ENCODE results near the gene WDPCP.
"Not testable (repeated sequence)": the region's sequence is repeated elsewhere in the genome, so short reads cannot be mapped to it uniquely, and the experiment has no call there.

Gene WDPCP

DNA sequence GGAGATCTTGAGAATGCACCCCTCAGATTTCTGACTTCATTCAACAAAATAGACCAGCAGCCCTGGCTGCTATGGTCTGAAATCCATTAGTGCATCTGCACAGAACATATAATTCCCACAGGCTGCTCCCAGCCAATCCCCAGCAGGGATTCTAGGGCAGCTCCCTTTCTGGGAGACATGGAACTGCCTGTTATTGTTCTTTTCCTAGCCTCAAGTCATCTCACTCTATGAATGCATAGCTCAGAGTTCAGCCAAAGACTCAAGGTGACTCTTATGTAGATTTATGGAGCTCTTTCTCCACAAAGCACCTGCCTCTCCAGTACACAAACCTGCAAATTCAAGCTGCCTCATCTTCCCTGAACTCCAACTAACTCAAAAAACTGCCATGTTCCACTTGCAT, 241.9 kb downstream of the WDPCP start:
- DNase-seq: no peak

DNA sequence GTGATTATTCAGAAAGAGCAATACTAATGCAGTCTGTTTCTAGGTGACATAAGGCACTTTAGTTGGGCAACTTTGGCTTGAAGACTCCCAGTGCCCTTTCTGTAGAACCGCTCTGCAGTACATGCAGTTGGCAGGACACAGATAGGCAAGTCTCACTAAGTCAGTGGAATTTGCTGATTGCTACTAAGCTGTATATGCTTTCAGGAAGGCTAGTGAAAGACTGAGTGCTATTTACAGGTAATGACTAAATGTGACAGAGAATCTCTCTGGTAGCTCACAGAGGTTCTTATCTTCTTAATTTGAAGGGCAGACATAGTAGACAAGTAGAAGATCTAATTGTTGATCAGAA, 243.0 kb downstream of the WDPCP start:
- no peak for DNase-seq

DNA sequence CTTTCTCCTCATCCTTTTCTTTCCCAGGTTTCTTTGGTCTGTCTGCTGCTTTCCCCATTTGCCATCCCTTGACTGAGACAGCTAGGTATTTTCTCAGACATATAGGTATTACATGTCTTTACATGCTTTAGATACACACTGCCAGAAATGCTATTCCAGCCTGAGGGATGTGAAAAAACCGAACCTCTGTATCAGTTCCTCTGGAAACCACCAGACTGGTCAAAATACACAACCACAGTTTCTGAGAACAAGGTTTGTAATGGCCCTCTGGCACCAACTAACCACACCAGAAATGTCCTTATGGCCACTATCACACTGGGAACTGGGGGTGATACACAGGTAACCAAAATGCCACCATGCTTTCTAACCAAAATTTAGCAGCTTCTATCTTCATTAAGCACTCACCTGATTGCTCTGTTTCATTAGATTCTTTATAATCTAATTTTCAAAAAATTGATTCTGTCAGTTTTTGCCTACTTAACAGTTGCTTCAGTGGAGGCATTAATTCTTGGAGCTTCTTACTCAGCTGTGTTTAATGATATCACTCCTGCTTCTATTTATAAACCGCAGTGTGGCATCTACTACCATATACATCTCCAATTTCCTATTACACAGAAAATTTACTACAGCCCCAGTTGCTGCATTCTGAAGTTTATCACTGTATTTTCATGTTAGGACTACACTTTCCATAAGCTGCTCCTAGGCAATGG, 243.5 kb downstream of the WDPCP start:
- no peak for DNase-seq

- no peak for DNase-seq
Observed at GRCh38 chr2:63343397-63344109, 244.7 kb downstream of the WDPCP start.

GRCh38 chr2:63340443-63340842, 247.8 kb downstream of the WDPCP start:
- DNase-seq: no peak

DNA sequence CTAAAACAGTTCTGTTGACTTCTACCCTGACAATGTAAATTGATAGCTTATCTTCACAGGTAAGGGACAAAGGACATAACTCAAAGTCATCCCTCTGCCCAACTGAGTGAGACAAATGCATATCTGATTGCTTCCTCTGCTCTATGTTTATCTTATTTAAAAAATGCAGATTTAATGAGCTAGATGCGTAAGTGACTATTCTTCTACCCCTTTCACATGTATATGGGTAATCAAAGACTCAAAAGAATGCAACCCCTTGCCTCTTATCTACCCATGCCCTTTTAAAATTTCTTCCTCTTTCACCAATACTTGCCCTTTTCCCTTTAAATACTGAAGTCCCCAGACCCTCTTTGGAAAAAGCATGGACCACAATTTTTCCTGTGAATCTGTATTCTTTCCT, 253.4 kb downstream of the WDPCP start:
- no peak for DNase-seq

DNA sequence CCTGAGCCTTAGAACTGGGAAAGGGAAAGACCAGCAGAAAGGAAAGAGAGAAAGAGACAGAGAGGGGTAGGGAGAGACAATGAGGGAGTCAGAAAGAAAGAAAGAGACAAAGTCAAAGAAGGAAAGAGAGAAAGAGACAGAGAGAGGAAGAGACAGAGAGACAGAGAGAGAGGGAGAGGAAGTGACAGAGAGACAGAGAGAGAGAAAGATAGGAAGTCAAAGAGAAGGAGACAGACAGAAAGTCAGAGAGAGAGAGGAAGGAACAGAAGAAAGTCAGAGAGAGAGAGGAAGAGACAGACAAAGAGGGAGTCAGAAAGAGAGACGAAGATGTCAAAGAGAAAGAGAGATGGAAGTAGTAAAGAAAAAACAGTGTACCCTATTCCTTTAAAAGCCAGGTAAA, 261.8 kb downstream of the WDPCP start:
- DNase-seq: no peak

DNA sequence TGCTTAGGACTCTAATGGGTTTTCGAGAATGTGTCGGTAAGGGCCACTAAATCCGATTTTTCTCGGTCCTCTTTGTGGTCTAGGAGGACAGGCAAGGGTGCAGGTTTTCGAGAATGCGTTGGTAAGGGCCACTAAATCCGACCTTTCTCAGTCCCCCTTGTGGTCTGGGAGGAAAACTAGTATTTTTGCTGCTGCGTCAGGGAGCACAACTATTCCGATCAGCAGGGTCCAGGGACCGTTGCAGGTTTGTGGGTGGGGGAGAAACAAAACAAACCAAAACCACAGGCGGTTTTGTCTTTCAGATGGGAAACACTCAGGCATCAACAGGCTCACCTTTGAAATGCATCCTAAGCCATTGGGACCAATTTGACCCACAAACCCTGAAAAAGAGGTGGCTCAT, 264.6 kb downstream of the WDPCP start:
- DNase-seq: not testable (repeated sequence)

DNA sequence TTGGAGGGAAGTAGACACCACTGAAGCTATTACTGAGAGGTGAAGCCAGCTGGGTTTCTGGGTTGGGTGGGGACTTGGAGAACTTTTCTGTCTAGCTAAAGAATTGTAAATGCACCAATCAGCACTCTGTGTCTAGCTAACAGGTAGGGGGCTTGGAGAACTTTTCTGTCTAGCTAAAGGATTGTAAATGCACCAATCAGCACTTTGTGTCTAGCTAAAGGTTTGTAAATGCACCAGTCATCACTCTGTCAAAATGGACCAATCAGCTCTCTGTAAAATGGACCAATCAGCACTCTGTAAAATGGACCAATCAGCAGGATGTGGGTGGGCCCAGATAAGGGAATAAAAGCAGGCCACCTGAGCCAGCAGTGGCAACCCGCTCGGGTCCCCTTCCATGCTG, 266.3 kb downstream of the WDPCP start:
- DNase-seq: not testable (repeated sequence)

GRCh38 chr2:63320669-63321068, 267.6 kb downstream of the WDPCP start:
- DNase-seq: no peak

DNA sequence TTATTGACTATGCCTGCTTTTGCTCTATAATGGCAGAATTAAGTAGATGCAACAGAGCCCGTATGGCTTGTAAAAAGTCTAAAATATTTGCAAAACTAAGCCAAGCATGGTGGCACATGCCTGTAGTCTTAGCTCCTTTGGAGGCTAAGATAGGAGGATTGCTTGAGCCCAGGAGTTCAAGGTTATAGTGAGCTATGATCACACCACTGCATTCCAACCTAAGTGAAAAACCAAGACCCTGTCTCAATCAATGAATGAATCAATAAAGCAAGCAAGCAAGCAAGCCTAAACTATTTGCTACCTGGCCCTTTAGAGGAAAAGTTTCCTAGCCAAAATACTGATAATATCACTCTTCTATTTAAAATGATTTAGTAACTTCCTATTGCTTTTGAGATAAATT, 277.7 kb downstream of the WDPCP start:
- DNase-seq: no peak

DNA sequence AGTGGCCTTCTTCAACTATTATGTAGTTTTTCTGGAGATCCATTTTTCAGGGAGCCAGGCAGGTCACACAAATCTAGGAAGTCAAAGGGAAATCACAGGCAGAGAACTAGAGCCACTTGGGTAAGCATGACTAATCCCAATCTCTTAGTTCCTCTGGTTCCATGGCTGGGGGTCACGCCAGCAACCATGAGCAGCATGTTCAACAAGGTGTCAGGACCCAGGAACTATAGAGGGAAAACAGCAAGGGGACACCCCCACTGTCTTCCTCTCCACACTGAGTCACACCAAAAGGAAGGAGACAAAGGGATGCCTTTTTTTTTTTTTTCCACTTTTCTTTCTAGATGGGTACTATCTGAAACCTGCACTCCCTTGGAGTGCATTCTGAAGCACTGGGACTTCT, 286.8 kb downstream of the WDPCP start:
- DNase-seq: no peak

DNA sequence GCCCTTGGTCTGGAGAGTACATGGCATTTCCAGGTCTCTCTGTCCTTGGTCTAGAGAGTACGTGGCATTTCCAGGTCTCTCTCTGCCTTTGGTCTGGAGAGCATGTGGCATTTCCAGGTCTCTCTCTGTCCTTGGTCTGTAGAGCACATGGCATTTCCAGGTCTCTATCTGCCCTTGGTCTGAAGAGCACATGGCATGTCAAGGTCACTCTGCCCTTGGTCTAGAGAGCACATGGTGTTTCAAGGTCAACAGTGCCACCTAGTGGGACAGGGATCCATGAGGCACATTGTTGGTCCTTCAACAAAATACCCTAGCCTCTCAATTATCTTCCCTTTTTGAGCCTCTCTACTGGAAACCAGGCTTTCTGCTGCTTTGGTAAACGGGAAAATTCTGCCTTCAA, 287.4 kb downstream of the WDPCP start:
- DNase-seq: no peak

DNA sequence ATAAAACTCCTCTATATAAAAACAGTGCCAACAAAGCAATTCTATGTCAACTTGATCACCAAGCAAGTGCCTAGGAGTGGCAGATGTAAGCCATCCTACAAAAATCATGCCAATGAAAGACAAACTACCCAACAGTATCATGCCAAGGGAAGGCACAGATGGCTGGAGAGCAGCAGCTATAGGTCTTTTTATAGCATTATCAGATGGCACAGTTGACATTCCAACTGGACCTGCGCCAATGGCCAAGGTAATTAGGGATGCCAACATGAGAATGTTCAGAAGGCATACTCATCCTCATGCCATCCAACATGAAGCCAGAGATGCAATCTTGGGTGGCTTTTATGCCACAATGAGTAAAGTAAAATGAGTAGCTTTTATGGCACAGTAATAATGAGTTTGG, 300.3 kb downstream of the WDPCP start:
- no peak for DNase-seq

DNA sequence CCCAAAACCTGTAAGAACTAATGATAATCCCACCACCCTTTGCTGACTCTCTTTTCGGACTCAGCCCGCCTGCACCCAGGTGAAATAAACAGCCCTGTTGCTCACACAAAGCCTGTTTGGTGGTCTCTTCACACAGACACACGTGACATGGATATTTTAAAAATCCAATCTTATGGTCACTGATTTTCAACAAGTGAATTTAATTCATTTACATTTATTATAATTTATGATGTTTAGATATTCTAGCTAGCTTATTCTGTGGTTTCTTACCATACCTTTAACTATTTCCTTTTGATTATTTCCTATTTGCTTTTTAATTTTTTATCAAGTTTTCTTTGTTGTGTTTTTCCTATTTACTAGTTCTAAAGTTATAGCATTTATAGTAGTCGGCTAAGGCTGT, 301.8 kb downstream of the WDPCP start:
- not testable (repeated sequence) for DNase-seq

- DNase-seq: no peak
Observed at GRCh38 chr2:63283273-63283672, 305.0 kb downstream of the WDPCP start.

- DNase-seq: no peak
Observed at GRCh38 chr2:63272560-63272959, 315.7 kb downstream of the WDPCP start.

- no peak for DNase-seq
Observed at GRCh38 chr2:63270717-63271116, 317.6 kb downstream of the WDPCP start.

DNA sequence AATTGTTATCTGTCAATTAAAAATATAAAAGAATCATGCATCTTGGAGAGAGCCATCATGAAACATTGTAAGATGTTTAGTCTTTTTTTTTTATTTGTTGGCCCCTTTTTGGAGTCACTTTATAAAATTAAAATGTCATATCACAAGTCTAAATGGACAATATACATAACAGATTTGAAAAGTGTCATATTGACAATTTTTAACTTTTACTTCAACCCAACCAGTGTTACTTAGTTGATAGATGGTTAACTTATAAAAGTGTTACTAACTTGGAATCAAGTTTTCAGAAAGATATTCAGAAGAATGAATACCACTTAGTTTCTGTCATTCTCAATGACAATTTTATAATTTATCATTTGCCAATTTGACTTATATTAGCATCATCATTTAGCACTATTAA, 319.3 kb downstream of the WDPCP start:
- DNase-seq: no peak

DNA sequence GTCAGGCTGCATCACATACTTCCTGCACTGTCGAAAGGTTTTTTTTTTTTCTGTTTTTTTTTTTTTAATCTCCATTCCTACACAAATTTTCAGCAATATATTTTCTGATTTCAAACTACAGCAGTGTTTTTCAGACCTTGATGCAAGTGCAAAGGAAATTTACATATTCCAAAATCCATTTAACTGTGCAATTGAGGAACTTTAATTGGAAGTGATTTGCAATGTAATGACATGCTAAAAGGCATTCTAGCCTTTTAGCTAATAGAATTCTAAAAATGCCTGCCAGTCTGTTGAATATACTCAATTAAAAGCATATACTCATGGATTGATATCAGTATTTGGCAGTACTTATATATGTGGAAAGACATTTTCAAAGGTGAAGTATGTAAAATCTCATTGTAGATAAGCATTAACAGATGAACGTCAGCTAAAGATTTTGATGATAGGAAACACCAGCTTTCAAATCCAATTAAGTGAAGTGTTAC, 327.1 kb downstream of the WDPCP start:
- DNase-seq: no peak

DNA sequence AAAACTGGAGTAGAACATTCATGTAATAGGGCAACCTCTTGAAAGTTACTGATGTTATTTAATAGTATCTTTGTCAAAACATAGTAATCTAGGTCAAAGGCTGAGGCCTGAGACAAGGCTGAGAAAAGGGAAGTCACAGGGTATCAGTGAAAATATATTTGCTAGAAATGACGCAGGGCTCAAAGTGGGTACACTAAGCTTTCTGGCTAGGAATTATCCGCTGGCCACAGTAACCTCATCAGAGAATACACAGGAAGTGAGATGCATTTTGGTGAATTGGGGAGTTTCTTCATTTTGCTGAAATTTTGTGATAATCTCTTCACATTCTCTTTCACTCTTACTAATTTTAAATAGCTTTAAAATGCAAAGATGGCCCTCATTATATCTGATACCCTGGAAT, 330.8 kb downstream of the WDPCP start:
- DNase-seq: no peak

GRCh38 chr2:63249161-63249560, 339.1 kb downstream of the WDPCP start:
- no peak for DNase-seq

GRCh38 chr2:63242747-63243146, 345.5 kb downstream of the WDPCP start:
- no peak for DNase-seq

DNA sequence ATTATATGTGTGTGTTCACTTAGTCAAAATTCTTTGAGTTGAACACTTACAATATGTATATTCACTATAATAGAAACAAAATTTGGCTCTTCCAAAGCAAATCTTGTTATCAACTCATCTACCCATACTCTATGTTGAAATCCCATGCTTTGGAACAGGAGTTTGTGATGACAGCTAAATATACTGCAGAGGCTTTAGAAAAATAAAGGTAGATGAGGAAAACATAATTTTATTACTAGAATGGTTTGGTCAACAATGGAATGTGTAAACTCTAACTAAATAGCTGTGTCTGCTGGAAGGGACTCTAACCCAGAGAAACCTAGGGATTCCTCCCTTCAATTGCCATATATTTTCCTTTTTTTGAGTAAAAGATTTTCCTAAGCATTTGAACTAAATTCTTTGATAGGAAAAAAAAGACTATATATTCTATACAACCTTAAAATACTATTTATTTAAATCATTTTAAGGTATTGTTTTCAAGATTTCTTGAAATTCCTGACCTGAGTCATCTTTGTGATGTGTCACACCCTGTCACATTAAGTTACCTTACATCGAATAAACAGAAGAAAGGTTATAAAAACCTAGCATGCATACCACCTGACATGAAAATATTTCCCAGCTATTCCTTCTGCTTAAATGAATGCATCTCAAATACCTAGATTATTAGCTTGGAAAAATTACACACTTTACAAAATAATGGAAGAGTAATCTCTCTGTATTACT, 362.2 kb downstream of the WDPCP start:
- DNase-seq: no peak

All from effector CD8-positive, alpha-beta T cell (primary cell).